GM10266 (cell line): ENCODE data around the gene CDH4.

Source experiments
- DNase-seq: peaks from one replicate; pipeline ENCODE4 v3.0.0; 2012; ENCODE audit errors: extremely low spot score
- CTCF ChIP-seq: IDR thresholded peaks from 2 replicates; pipeline ENCODE4 v1.5.1; 2012; ENCODE audit warnings: mild to moderate bottlenecking, low read depth; ENCODE audit not compliant: control insufficient read depth, insufficient read depth; ENCODE audit errors: missing control alignments

The CDH4 gene

GRCh38 chr20:61307686-61308476 is 55.8 kb downstream of the CDH4 start:
- no peak for TF ChIP-seq CTCF
- no peak for DNase-seq

- no peak for DNase-seq
- no peak for TF ChIP-seq CTCF
Observed at GRCh38 chr20:61308477-61308774, 56.4 kb downstream of the CDH4 start.

GRCh38 chr20:61310954-61311353 is 58.9 kb downstream of the CDH4 start:
- no peak for TF ChIP-seq CTCF
- no peak for DNase-seq

- no peak for DNase-seq
- no peak for TF ChIP-seq CTCF
Observed at GRCh38 chr20:61311656-61312387, 59.8 kb downstream of the CDH4 start.

- no peak for TF ChIP-seq CTCF
- DNase-seq: no peak
Observed at GRCh38 chr20:61312925-61313324, 60.9 kb downstream of the CDH4 start.

- TF ChIP-seq CTCF: no peak
- no peak for DNase-seq
Observed at GRCh38 chr20:61313396-61313795, 61.3 kb downstream of the CDH4 start.
